Neural cell (in vitro differentiated cells): Measurements from ENCODE around the gene LDLRAD3. TPM values are rescaled to one million over a fixed set of nuclear protein-coding genes. Genes with fewer than 3 reads are reported as not detected.

Experiments used
- H2AFZ ChIP-seq: fragments of 200-600, 300-800 bp; sonication (generic), shearing (Covaris generic); 2 replicates; pipeline ENCODE4 v1.6.0; 2014; ENCODE audit warnings: low read depth, mild to moderate bottlenecking, antibody characterized with exemption, low read length, moderate library complexity
- H3F3A ChIP-seq: fragments of 200-600 bp; shearing (Covaris generic); 2 replicates; pipeline ENCODE4 v1.6.1; 2016; ENCODE audit warnings: mild to moderate bottlenecking, moderate library complexity, mixed read lengths, antibody characterized with exemption, low read length; ENCODE audit not compliant: insufficient read depth, poor library complexity, severe bottlenecking
- H3K27ac ChIP-seq: fragments of 200-600, 300-800 bp; sonication (generic), shearing (Covaris generic); 2 replicates; pipeline ENCODE4 v1.5.1; 2014; ENCODE audit warnings: mild to moderate bottlenecking, low read length, moderate library complexity
- H3K27me3 ChIP-seq: fragments of 300-800, 200-600 bp; sonication (generic), shearing (Covaris generic); 2 replicates; pipeline ENCODE4 v1.6.0; 2014; ENCODE audit warnings: mild to moderate bottlenecking, low read depth, low read length, moderate library complexity; ENCODE audit not compliant: insufficient read depth
- H3K36me3 ChIP-seq: fragments of 300-800, 200-600 bp; sonication (generic), shearing (Covaris generic); 2 replicates; pipeline ENCODE4 v1.5.1; 2014; ENCODE audit warnings: mild to moderate bottlenecking, antibody characterized with exemption, low read length, moderate library complexity; ENCODE audit not compliant: insufficient read depth
- H3K4me2 ChIP-seq: fragments of 300-800, 200-600 bp; sonication (generic), shearing (Covaris generic); 2 replicates; pipeline ENCODE4 v1.6.0; 2014; ENCODE audit warnings: mild to moderate bottlenecking, low read length
- H3K4me3 ChIP-seq: fragments of 300-800, 200-600 bp; sonication (generic), shearing (Covaris generic); 2 replicates; pipeline ENCODE4 v1.5.1; 2014; ENCODE audit warnings: mild to moderate bottlenecking, low read length, moderate library complexity
- H3K79me2 ChIP-seq: fragments of 200-600 bp; shearing (Covaris generic); replicated peaks from 2 replicates; pipeline ENCODE4 v1.6.0; 2014; ENCODE audit warnings: mild to moderate bottlenecking, low read length, moderate library complexity; ENCODE audit not compliant: insufficient read depth
- H3K9ac ChIP-seq: fragments of 300-800, 200-600 bp; sonication (generic), shearing (Covaris generic); 2 replicates; pipeline ENCODE4 v1.6.1; 2016; ENCODE audit warnings: mild to moderate bottlenecking, low read length, mixed read lengths
- H3K9me2 ChIP-seq: fragments of 200-600 bp; shearing (Covaris generic); 2 replicates; pipeline ENCODE4 v1.6.1; 2016; ENCODE audit warnings: mild to moderate bottlenecking, low read length, mixed read lengths; ENCODE audit not compliant: insufficient read depth
- H3K9me3 ChIP-seq: fragments of 200-600, 300-800 bp; sonication (generic), shearing (Covaris generic); 2 replicates; pipeline ENCODE4 v1.6.1; 2016; ENCODE audit warnings: mild to moderate bottlenecking, mixed run types, low read length, moderate library complexity, mixed read lengths
- H4K20me1 ChIP-seq: fragments of 200-600 bp; shearing (Covaris generic); 2 replicates; pipeline ENCODE4 v1.6.1; 2016; ENCODE audit warnings: mild to moderate bottlenecking, mixed run types; ENCODE audit not compliant: insufficient read depth
- EP300 ChIP-seq: fragments of 450-650 bp; conservative IDR thresholded peaks from 2 replicates; pipeline ENCODE4 v1.6.1; 2014; ENCODE audit warnings: antibody characterized with exemption, mild to moderate bottlenecking, moderate library complexity; ENCODE audit not compliant: poor library complexity, severe bottlenecking
- EZH2 ChIP-seq: fragments of 200-600, 300-800 bp; shearing (Covaris generic), sonication (generic); IDR thresholded peaks from 2 replicates; pipeline ENCODE4 v1.6.1; 2014; ENCODE audit warnings: antibody characterized with exemption, low read length, borderline replicate concordance, mild to moderate bottlenecking; ENCODE audit not compliant: insufficient read depth, poor library complexity, severe bottlenecking
- MXI1 ChIP-seq: fragments of 450-650 bp; conservative IDR thresholded peaks from 2 replicates; pipeline ENCODE4 v1.6.1; 2014; ENCODE audit warnings: antibody characterized with exemption, mild to moderate bottlenecking; ENCODE audit not compliant: poor library complexity, severe bottlenecking
- POLR2AphosphoS5 ChIP-seq: IDR thresholded peaks from 2 replicates; pipeline ENCODE4 v1.6.1; 2012
- RAD21 ChIP-seq: fragments of 450-650 bp; conservative IDR thresholded peaks from 2 replicates; pipeline ENCODE4 v1.6.1; 2014; ENCODE audit warnings: antibody characterized with exemption, mild to moderate bottlenecking, moderate library complexity
- SMC3 ChIP-seq: fragments of 450-650 bp; conservative IDR thresholded peaks from 2 replicates; pipeline ENCODE4 v1.6.1; 2014; ENCODE audit warnings: antibody characterized with exemption, mild to moderate bottlenecking, moderate library complexity; ENCODE audit not compliant: poor library complexity
- TAF1 ChIP-seq: IDR thresholded peaks from 2 replicates; pipeline ENCODE4 v1.6.1; 2012; ENCODE audit warnings: low read depth
- polyA plus RNA-seq: library from polyadenylated mRNA; depleted of rRNA; stranded (reverse); fragments of >200 nt; gene quantifications from 2 replicates; pipeline ENCODE4 v1.2.3, GENCODE V29; 2014
- TF ChIP-seq, protein P1 (sequence below): IDR thresholded peaks from 2 replicates; pipeline ENCODE4 v1.6.1; 2012; ENCODE audit warnings: borderline replicate concordance
- TF ChIP-seq, protein P2 (sequence below): fragments of 450-650 bp; IDR thresholded peaks from 2 replicates; pipeline ENCODE4 v1.5.1; 2014; ENCODE audit warnings: antibody characterized with exemption, mild to moderate bottlenecking, moderate library complexity; ENCODE audit not compliant: poor library complexity, severe bottlenecking

Gene LDLRAD3
- polyA plus RNA-seq, 1 donor from 2014 or later, result 3.5 TPM

DNA sequence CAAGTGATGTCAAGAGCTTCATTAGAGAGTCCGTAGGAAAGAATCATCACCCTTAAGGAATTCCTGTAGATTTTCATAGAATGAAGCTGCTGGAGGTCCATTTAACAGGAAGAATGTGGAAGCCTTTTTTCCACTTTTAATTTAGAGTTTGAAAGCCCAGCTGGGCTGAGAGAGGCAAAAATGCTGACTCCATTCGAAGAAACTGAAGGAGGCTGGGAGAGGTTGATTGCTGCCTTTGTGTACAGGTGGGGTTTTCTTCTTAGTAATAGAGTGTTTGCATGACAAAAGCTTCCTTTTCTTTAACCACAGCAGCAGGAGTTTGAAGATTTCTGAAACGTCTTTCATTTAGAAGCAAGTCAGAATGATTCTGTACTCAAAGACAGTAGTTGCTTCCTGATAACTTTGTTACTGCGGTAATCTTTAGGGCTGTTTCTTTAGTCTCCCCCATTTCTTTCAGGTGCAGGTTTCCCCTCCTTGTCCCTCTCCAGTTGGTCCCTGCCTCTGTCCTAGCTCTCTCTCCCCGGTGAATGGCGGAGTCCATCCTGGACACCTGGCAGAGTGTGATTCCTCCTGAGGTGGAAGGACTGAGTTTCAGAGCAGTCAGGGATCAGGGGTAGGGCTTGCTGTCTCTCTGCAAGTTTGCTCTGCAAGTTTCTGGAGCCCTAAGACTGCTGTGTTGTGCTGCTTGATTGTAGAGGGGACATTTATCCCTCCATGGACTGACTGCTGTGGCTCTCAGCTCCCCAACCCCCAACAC, 166.2 kb downstream of the LDLRAD3 start:
- Histone ChIP-seq H3K4me3 (peak overlapping the region; percentile 38), H3K9ac (no peak overlapping the region), H4K20me1 (no peaks in the 10 kb centered on the region), H3F3A (no peaks in the 10 kb centered on the region), H2AFZ (no peak overlapping the region), H3K9me3 (no peaks in the 10 kb centered on the region), H3K79me2 (no peaks in the 10 kb centered on the region), H3K36me3 (no peaks in the 10 kb centered on the region), H3K27ac (no peak overlapping the region), H3K4me2 (peak overlapping the region; percentile 8), H3K9me2 (no peaks in the 10 kb centered on the region), H3K27me3 (no peaks in the 10 kb centered on the region)
- no peak for TF ChIP-seq TAF1
- TF ChIP-seq RAD21, result no peak
- no peak for TF ChIP-seq POLR2AphosphoS5
- TF ChIP-seq, protein P1, sequence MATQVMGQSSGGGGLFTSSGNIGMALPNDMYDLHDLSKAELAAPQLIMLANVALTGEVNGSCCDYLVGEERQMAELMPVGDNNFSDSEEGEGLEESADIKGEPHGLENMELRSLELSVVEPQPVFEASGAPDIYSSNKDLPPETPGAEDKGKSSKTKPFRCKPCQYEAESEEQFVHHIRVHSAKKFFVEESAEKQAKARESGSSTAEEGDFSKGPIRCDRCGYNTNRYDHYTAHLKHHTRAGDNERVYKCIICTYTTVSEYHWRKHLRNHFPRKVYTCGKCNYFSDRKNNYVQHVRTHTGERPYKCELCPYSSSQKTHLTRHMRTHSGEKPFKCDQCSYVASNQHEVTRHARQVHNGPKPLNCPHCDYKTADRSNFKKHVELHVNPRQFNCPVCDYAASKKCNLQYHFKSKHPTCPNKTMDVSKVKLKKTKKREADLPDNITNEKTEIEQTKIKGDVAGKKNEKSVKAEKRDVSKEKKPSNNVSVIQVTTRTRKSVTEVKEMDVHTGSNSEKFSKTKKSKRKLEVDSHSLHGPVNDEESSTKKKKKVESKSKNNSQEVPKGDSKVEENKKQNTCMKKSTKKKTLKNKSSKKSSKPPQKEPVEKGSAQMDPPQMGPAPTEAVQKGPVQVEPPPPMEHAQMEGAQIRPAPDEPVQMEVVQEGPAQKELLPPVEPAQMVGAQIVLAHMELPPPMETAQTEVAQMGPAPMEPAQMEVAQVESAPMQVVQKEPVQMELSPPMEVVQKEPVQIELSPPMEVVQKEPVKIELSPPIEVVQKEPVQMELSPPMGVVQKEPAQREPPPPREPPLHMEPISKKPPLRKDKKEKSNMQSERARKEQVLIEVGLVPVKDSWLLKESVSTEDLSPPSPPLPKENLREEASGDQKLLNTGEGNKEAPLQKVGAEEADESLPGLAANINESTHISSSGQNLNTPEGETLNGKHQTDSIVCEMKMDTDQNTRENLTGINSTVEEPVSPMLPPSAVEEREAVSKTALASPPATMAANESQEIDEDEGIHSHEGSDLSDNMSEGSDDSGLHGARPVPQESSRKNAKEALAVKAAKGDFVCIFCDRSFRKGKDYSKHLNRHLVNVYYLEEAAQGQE, result no peak
- no peak for TF ChIP-seq EZH2
- no peak for TF ChIP-seq SMC3

DNA sequence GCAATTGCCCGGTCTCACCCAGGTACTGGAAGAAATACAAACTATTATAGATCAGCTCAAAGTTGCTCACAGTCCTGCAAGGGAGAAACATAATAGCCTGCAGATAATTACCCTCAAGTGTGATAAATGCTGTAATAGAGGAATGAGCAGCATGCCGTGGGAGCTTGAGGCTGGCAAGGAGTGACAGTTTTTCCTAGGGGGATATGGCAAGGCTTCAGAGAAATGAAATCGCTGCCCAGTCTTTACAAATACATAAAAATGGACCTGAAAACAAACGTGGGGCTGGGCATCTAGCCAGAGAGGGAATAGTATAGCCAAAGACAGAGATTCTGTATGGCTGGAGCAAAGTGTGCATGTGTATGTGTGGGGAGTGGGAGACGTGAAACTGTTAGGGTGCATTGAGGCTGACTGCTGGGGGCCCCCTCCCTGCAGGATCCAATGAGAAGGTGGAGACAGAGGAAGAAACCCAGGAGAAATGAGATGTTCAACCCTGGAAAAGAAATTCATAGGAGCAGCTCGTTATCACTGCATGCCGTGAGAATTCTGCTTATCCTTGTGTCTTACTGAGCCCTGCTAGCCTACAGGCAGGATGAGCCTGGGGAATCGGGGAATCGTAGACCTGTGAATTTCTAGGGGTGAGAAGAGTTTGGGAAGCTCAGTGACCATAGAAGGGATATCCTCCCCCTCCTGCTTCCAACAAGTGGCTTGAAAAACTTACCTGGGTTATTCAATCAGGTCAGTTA, 167.0 kb downstream of the LDLRAD3 start:
- Histone ChIP-seq H3K27ac (no peak overlapping the region), H3K4me2 (peak overlapping the region; percentile 8), H3K4me3 (peak overlapping the region; percentile 38), H3K79me2 (no peaks in the 10 kb centered on the region), H3K9me2 (no peaks in the 10 kb centered on the region), H3K9me3 (no peaks in the 10 kb centered on the region), H2AFZ (no peak overlapping the region), H3K36me3 (no peaks in the 10 kb centered on the region), H3F3A (no peaks in the 10 kb centered on the region), H4K20me1 (no peaks in the 10 kb centered on the region), H3K9ac (no peak overlapping the region), H3K27me3 (no peaks in the 10 kb centered on the region)
- no peak for TF ChIP-seq TAF1
- TF ChIP-seq SMC3, result no peak
- TF ChIP-seq, protein P2, sequence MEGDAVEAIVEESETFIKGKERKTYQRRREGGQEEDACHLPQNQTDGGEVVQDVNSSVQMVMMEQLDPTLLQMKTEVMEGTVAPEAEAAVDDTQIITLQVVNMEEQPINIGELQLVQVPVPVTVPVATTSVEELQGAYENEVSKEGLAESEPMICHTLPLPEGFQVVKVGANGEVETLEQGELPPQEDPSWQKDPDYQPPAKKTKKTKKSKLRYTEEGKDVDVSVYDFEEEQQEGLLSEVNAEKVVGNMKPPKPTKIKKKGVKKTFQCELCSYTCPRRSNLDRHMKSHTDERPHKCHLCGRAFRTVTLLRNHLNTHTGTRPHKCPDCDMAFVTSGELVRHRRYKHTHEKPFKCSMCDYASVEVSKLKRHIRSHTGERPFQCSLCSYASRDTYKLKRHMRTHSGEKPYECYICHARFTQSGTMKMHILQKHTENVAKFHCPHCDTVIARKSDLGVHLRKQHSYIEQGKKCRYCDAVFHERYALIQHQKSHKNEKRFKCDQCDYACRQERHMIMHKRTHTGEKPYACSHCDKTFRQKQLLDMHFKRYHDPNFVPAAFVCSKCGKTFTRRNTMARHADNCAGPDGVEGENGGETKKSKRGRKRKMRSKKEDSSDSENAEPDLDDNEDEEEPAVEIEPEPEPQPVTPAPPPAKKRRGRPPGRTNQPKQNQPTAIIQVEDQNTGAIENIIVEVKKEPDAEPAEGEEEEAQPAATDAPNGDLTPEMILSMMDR, result no peak
- TF ChIP-seq POLR2AphosphoS5, result no peak
- no peak for TF ChIP-seq MXI1
- TF ChIP-seq RAD21, result no peak
- no peak for TF ChIP-seq EZH2
- TF ChIP-seq, protein P1, result no peak
- no peak for TF ChIP-seq EP300
